HEK293T (cell line): ENCODE measurements around the gene KIF16B.
"Not testable (repeated sequence)": the region's sequence is repeated elsewhere in the genome, so short reads cannot be mapped to it uniquely, and the experiment has no call there.

Experiments
- ARNT ChIP-seq: fragments of 450-650 bp; IDR thresholded peaks from 2 replicates; pipeline ENCODE4 v1.6.1; 2017; ENCODE audit warnings: mild to moderate bottlenecking
- FOXM1 ChIP-seq: fragments of 450-650 bp; IDR thresholded peaks from 2 replicates; pipeline ENCODE4 v1.6.1; 2017; ENCODE audit warnings: mild to moderate bottlenecking, borderline replicate concordance
- SP1 ChIP-seq: fragments of 450-650 bp; IDR thresholded peaks from 2 replicates; pipeline ENCODE4 v1.6.1; 2017
- SUZ12 ChIP-seq: fragments of 450-650 bp; IDR thresholded peaks from 2 replicates; pipeline ENCODE4 v1.6.1; 2016; ENCODE audit warnings: mild to moderate bottlenecking
- TARDBP ChIP-seq: fragments of 450-650 bp; IDR thresholded peaks from 2 replicates; pipeline ENCODE4 v1.6.1; 2016

DNA sequence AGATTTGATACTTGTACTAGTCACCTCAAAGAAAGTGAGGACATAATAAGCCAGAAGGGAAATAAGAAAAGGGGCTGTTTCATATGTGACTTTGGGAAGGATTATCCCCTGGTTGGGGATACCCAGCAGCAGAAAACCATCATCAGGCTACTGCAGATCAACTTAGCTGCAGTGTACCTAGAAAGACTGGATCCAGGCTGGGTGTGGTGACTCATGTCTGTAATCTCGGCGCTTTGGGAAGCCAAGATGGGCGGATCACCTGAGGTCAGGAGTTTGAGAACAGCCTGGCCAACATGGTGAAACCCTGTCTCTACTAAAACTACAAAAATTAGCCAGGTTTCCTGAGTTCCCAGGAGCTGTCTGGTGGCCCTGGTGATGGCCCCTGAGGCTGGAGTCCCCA, 23.2 kb upstream of the KIF16B start:
- TF ChIP-seq SUZ12, ARNT, TARDBP, SP1, FOXM1: not testable (repeated sequence)
